ENCODE results near the gene RCL1. TPM values are rescaled to one million over a fixed set of nuclear protein-coding genes. Genes with fewer than 3 reads are reported as not detected.
A peak's percentile ranks its signal among the peaks of the same experiment; 100 is the strongest.

The RCL1 gene
- 10 to 100 TPM; 24.5 to 28.6 TPM for total RNA-seq

DNA sequence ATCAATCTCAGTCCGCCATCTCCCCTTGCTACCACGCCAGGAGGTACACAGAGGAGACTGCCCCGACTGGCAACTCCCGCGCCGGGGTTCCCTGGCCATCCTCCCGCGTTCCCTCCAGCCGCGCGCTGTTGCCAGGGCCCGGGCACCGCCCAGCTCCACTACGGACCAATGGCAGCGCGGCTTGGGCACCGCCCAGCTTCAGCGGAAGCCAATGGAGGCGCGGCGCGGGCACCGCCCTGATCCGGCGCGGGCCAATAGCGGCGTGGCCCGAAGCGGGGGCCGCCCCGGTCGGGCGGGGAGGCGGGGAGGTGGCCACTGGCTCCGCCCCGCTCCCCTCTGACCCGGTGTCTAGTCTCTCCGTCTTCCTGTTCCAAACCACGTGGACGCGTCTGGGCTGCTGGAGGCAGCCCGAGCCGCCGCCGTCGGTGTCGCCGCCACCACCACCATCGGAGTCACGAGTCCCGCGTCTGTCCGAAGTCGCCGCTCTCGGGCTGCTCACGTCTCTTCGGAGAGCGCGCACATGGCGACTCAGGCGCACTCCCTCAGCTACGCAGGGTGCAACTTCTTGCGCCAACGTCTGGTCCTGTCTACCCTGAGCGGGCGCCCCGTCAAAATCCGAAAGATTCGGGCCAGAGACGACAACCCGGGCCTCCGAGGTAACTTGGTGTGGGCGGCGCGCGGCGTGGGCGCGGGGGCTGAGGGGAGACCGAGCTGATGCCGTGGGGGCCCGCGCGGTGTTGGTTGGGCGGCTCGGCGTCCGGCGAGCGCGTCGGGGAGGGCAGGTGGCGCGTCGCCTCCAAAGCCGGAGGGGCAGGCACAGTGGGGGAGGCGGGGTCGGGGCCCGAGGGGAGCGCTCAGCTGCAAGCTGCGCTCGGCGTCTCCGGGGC is at the start of gene RCL1:
Gene RCL1 (plus strand): TSS at position 373 of the 887 bp plus-strand sequence. CDS start 148 bp downstream, at position 521.
- TF ChIP-seq, protein P1, sequence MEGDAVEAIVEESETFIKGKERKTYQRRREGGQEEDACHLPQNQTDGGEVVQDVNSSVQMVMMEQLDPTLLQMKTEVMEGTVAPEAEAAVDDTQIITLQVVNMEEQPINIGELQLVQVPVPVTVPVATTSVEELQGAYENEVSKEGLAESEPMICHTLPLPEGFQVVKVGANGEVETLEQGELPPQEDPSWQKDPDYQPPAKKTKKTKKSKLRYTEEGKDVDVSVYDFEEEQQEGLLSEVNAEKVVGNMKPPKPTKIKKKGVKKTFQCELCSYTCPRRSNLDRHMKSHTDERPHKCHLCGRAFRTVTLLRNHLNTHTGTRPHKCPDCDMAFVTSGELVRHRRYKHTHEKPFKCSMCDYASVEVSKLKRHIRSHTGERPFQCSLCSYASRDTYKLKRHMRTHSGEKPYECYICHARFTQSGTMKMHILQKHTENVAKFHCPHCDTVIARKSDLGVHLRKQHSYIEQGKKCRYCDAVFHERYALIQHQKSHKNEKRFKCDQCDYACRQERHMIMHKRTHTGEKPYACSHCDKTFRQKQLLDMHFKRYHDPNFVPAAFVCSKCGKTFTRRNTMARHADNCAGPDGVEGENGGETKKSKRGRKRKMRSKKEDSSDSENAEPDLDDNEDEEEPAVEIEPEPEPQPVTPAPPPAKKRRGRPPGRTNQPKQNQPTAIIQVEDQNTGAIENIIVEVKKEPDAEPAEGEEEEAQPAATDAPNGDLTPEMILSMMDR (IDR thresholded peaks at IDR 0.05): no peak
- peaks cover 22% of the 10 kb centered on the region for H3K36me3 Mint-ChIP-seq (ENCODE audit: low read depth)
- peaks cover under 1% of the 10 kb centered on the region for H3K27me3 Mint-ChIP-seq
- POLR2A ChIA-PET: interaction anchor here (0.7 to 3.3 kb wide), 10 partner anchors 12 to 197 kb away, joined by 3 to 12 read pairs (median 4); partner anchors contain the start of gene JAK2
- peaks cover 1% of the 10 kb centered on the region for H3K9me3 Mint-ChIP-seq
- intact Hi-C loops (cut with micrococcal nuclease): loop anchor here (5.0 kb wide), 1 partner anchor 39 kb away; no protein-coding TSS in a partner anchor
- H3K4me3 Mint-ChIP-seq: peak within 1 kb of the TSS; percentile 96
- peak; percentile 96 for DNase-seq
- ATAC-seq: peak; percentile 94
- CTCF ChIA-PET: interaction anchor here (1.4 to 4.5 kb wide), 8 partner anchors 24 to 195 kb away, joined by 3 to 27 read pairs (median 8); partner anchors contain the start of gene JAK2
- H3K27ac Mint-ChIP-seq: peak within 1 kb of the TSS; percentile 95
- H3K4me1 Mint-ChIP-seq (ENCODE audit: low read depth): peaks cover 48% of the 10 kb centered on the region

GRCh38 chr9:4743131-4743875 is 49.4 kb upstream of the RCL1 start:
- POLR2A ChIA-PET: no interaction called here
- H3K4me3 Mint-ChIP-seq: peak overlapping the region; percentile 10

DNA sequence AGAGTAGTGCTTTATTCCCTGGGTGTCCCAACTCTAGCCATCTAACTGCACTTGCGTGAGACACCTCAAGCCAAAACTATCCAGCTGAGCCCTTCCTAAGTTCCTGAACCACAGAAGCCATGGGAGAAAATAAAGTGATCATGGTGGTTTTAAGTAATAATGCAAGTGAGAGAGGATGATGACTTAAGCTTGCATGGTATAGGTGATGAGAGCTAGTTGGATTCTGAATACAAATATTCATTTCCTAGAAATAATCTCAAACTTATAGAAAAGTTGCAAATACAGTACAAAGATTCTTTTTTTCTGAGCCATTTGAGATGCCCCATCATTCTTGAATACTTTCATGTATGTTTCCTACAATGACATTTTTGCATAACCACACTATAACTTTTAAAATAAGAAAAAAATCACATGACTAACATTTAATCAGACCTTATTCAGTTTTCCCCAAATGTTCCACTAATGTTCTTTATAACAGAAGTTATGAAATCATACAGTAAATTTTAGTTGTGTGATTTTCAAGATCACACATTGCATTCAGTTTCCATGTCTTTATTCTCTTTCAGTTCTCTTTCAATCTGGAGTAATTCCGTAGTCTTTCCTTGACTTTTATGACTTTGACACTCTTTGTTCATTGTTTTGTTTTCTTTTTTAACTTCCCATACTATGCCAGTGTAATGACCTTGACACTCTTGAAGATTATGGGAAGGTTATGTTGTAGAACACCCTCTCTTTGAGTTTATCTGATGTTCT is 46.3 kb upstream of the RCL1 start:
- Mint-ChIP-seq H3K4me1 (ENCODE audit: low read depth) (peaks cover 26% of the 10 kb centered on the region), H3K9me3 (no peaks in the 10 kb centered on the region), H3K4me3 (no peak overlapping the region), H3K27ac (peak overlapping the region; percentile 41), H3K27me3 (no peaks in the 10 kb centered on the region), H3K36me3 (ENCODE audit: low read depth) (no peaks in the 10 kb centered on the region)
- TF ChIP-seq, protein P1 (IDR thresholded peaks at IDR 0.05): no peak
- intact Hi-C loops (cut with micrococcal nuclease): loop anchor here (10.0 kb wide), 1 partner anchor 142 kb away; no protein-coding TSS in a partner anchor
- ChIA-PET CTCF (interaction anchor here (0.5 to 1.9 kb wide), 8 partner anchors 9 to 467 kb away, joined by 3 to 13 read pairs (median 3); no protein-coding TSS in a partner anchor), POLR2A (interaction anchor here (1.0 kb wide), 1 partner anchor 55 kb away, joined by 4 read pairs; no protein-coding TSS in a partner anchor)
- peak; percentile 20 for ATAC-seq
- DNase-seq: no peak

More at GRCh38 chr9:4743131-4743875, 49.4 kb upstream of the RCL1 start:
- TF ChIP-seq, protein P1 (IDR thresholded peaks at IDR 0.05): no peak
- H3K36me3 Mint-ChIP-seq (ENCODE audit: low read depth): peaks cover 5% of the 10 kb centered on the region
- H3K4me1 Mint-ChIP-seq (ENCODE audit: low read depth): peaks cover 33% of the 10 kb centered on the region
- intact Hi-C loops (cut with micrococcal nuclease): loop anchor here (5.0 to 10.0 kb wide), 2 partner anchors 66 to 139 kb away; partner anchors contain the start of gene CDC37L1
- H3K27ac Mint-ChIP-seq: peak overlapping the region; percentile 13
- no peaks in the 10 kb centered on the region for H3K27me3 Mint-ChIP-seq
- CTCF ChIA-PET: no interaction called here
- ATAC-seq (no peak), DNase-seq (no peak)
- no peaks in the 10 kb centered on the region for H3K9me3 Mint-ChIP-seq

GRCh38 chr9:4748612-4749011 is 44.1 kb upstream of the RCL1 start:
- DNase-seq (no peak), ATAC-seq (no peak)
- POLR2A ChIA-PET: no interaction called here
- intact Hi-C loops (cut with micrococcal nuclease): loop anchor here (10.0 kb wide), 1 partner anchor 144 kb away; no protein-coding TSS in a partner anchor
- Mint-ChIP-seq H3K27me3 (no peaks in the 10 kb centered on the region), H3K4me3 (no peak overlapping the region), H3K36me3 (ENCODE audit: low read depth) (no peaks in the 10 kb centered on the region), H3K9me3 (no peaks in the 10 kb centered on the region), H3K4me1 (ENCODE audit: low read depth) (peaks cover 19% of the 10 kb centered on the region), H3K27ac (no peak overlapping the region)
- CTCF ChIA-PET: interaction anchor here (0.8 to 2.1 kb wide), 5 partner anchors 20 to 701 kb away, joined by 3 to 5 read pairs (median 5); partner anchors contain the start of gene CD274
- TF ChIP-seq, protein P1 (IDR thresholded peaks at IDR 0.05): no peak

All from activated CD8-positive, alpha-beta T cell treated with anti-CD3 and anti-CD28 coated beads for 36 hours (primary cell).